CD4-positive, alpha-beta T cell treated with Interleukin-4 for 4 hours (primary cell): ENCODE data around the gene SLC22A16.
"Not testable (repeated sequence)": the region's sequence is repeated elsewhere in the genome, so short reads cannot be mapped to it uniquely, and the experiment has no call there.

Experiments
- DNase-seq: peaks from one replicate; pipeline ENCODE4 v3.0.0-alpha.2; 2020

SLC22A16 gene

GRCh38 chr6:110476046-110476849 lies at the start of gene SLC22A16:
SLC22A16 (minus strand) TSS chr6:110476613; CDS start chr6:110476574, 39 bp downstream.
- DNase-seq = no peak

- DNase-seq = no peak
These were observed 48.6 kb upstream of the SLC22A16 start for GRCh38 chr6:110525001-110525400.

GRCh38 chr6:110524305-110524704 lies 47.9 kb upstream of the SLC22A16 start:
- DNase-seq = no peak

GRCh38 chr6:110523451-110524021 lies 47.1 kb upstream of the SLC22A16 start:
- DNase-seq = no peak

GRCh38 chr6:110522427-110522826 lies 46.0 kb upstream of the SLC22A16 start:
- no peak for DNase-seq

- DNase-seq = no peak
These were observed 44.7 kb upstream of the SLC22A16 start for GRCh38 chr6:110520992-110521543.

- DNase-seq = no peak
These were observed 44.0 kb upstream of the SLC22A16 start for GRCh38 chr6:110520209-110520965.

- no peak for DNase-seq
These were observed 41.3 kb upstream of the SLC22A16 start for GRCh38 chr6:110517601-110518281.

- DNase-seq = no peak
These were observed 40.6 kb upstream of the SLC22A16 start for GRCh38 chr6:110517034-110517433.

GRCh38 chr6:110514818-110515217 lies 38.4 kb upstream of the SLC22A16 start:
- no peak for DNase-seq

GRCh38 chr6:110512991-110513390 lies 36.6 kb upstream of the SLC22A16 start:
- DNase-seq = no peak

- not testable (repeated sequence) for DNase-seq
These were observed 36.1 kb upstream of the SLC22A16 start for GRCh38 chr6:110512549-110512948.

GRCh38 chr6:110511401-110511800 lies 35.0 kb upstream of the SLC22A16 start:
- no peak for DNase-seq

GRCh38 chr6:110509617-110510241 lies 33.3 kb upstream of the SLC22A16 start:
- DNase-seq = no peak

GRCh38 chr6:110504891-110505290 lies 28.5 kb upstream of the SLC22A16 start:
- DNase-seq = not testable (repeated sequence)

GRCh38 chr6:110495949-110496348 lies 19.5 kb upstream of the SLC22A16 start:
- no peak for DNase-seq

- no peak for DNase-seq
These were observed 16.9 kb upstream of the SLC22A16 start for GRCh38 chr6:110493253-110493800.

GRCh38 chr6:110492584-110492983 lies 16.2 kb upstream of the SLC22A16 start:
- no peak for DNase-seq

- DNase-seq = no peak
These were observed 15.4 kb upstream of the SLC22A16 start for GRCh38 chr6:110491644-110492317.

GRCh38 chr6:110491299-110491643 lies 14.9 kb upstream of the SLC22A16 start:
- no peak for DNase-seq

GRCh38 chr6:110490110-110490509 lies 13.7 kb upstream of the SLC22A16 start:
- no peak for DNase-seq
